ENCODE measurements around the gene ATMIN.

Gene ATMIN

GRCh38 chr16:81006211-81006812 lies 29.3 kb upstream of the ATMIN start:
- no peak for DNase-seq

- DNase-seq: peak; percentile 90
These were observed 28.6 kb upstream of the ATMIN start, which contains the start of the genes CENPN and CMC2 for GRCh38 chr16:81006813-81007695. Gene CENPN (plus strand): TSS chr16:81007214. CDS start chr16:81011940, 4,726 bp downstream. Gene CMC2 (minus strand): TSS chr16:81006885. CDS start chr16:80997394, 9,491 bp downstream.

GRCh38 chr16:81008505-81008789 lies 27.2 kb upstream of the ATMIN start:
- no peak for DNase-seq

- no peak for DNase-seq
These were observed 22.7 kb upstream of the ATMIN start for GRCh38 chr16:81012974-81013373.

- no peak for DNase-seq
These were observed 21.0 kb upstream of the ATMIN start for GRCh38 chr16:81014672-81015071.

- no peak for DNase-seq
These were observed 17.1 kb upstream of the ATMIN start for GRCh38 chr16:81018496-81018895.

- no peak for DNase-seq
These were observed 9.2 kb upstream of the ATMIN start for GRCh38 chr16:81026429-81026828.

- DNase-seq: no peak
These were observed 5.6 kb upstream of the ATMIN start for GRCh38 chr16:81029930-81030604.

- no peak for DNase-seq
These were observed 521 bp downstream of the ATMIN start for GRCh38 chr16:81035975-81036750.

GRCh38 chr16:81036751-81037350 lies 1.2 kb downstream of the ATMIN start:
- no peak for DNase-seq

GRCh38 chr16:81040131-81040530 lies 4.5 kb downstream of the ATMIN start:
- DNase-seq: no peak

- no peak for DNase-seq
These were observed 5.2 kb downstream of the ATMIN start for GRCh38 chr16:81040842-81041241.

GRCh38 chr16:81041696-81042095 lies 6.1 kb downstream of the ATMIN start:
- no peak for DNase-seq

GRCh38 chr16:81042821-81043220 lies 7.2 kb downstream of the ATMIN start:
- no peak for DNase-seq

GRCh38 chr16:81053761-81054160 lies 18.1 kb downstream of the ATMIN start:
- no peak for DNase-seq

GRCh38 chr16:81060576-81061306 lies 25.1 kb downstream of the ATMIN start:
- no peak for DNase-seq

GRCh38 chr16:81061307-81061640 lies 25.6 kb downstream of the ATMIN start:
- no peak for DNase-seq

GRCh38 chr16:81061871-81062608 lies 26.4 kb downstream of the ATMIN start:
- no peak for DNase-seq

GRCh38 chr16:81066681-81067080 lies 31.0 kb downstream of the ATMIN start:
- DNase-seq: no peak

- no peak for DNase-seq
These were observed 31.5 kb downstream of the ATMIN start for GRCh38 chr16:81067166-81067565.

- DNase-seq: no peak
These were observed 33.4 kb downstream of the ATMIN start for GRCh38 chr16:81069063-81069462.
